ENCODE results near the gene RFX2.

DNA sequence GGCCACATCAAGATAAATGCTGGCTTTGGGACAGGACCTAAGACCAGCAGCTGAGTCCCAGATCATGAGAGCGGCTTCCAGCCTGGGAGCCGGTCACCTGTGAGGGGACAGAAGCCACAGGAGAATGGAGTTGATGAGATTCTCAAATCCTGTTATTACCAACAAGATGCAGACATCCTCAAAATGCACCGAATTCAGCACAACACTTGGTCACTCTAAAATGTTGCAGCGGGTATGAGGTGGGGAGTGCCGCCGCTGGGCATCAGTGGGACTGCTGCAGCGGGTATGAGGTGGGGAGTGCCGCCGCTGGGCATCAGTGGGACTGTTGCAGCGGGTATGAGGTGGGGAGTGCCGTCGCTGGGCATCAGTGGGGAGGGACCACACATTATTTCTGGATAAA, 153.6 kb downstream of the RFX2 start:
- TF ChIP-seq FOXM1 (IDR thresholded peaks at IDR 0.05; ENCODE audit: borderline replicate concordance) = no peak
- no peak for TF ChIP-seq NFRKB (IDR thresholded peaks at IDR 0.05)
- TF ChIP-seq L3MBTL2 (conservative IDR thresholded peaks at IDR 0.05) = no peak
- no peak for TF ChIP-seq CTBP1 (IDR thresholded peaks at IDR 0.05; ENCODE audit: borderline replicate concordance)
- TF ChIP-seq BHLHE40 (IDR thresholded peaks at IDR 0.05; ENCODE audit: borderline replicate concordance) = no peak
- no peak for TF ChIP-seq SUZ12 (IDR thresholded peaks at IDR 0.05)
- no peak for TF ChIP-seq HDGF (IDR thresholded peaks at IDR 0.05; ENCODE audit: borderline replicate concordance)
- no peak for TF ChIP-seq ZNF384 (IDR thresholded peaks at IDR 0.05)
- TF ChIP-seq SP1 (IDR thresholded peaks at IDR 0.05) = no peak
- TF ChIP-seq ELF4 (IDR thresholded peaks at IDR 0.05) = no peak
- TF ChIP-seq, protein P1, sequence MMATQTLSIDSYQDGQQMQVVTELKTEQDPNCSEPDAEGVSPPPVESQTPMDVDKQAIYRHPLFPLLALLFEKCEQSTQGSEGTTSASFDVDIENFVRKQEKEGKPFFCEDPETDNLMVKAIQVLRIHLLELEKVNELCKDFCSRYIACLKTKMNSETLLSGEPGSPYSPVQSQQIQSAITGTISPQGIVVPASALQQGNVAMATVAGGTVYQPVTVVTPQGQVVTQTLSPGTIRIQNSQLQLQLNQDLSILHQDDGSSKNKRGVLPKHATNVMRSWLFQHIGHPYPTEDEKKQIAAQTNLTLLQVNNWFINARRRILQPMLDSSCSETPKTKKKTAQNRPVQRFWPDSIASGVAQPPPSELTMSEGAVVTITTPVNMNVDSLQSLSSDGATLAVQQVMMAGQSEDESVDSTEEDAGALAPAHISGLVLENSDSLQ (IDR thresholded peaks at IDR 0.05) = no peak
- no peak for TF ChIP-seq FOXK2 (IDR thresholded peaks at IDR 0.05)
- TF ChIP-seq ARNT (IDR thresholded peaks at IDR 0.05) = no peak
- no peak for TF ChIP-seq FOXA1 (IDR thresholded peaks at IDR 0.05)
